HG03139 (cell line): ENCODE data around the gene RC3H2.
"Not testable (repeated sequence)": the region's sequence is repeated elsewhere in the genome, so short reads cannot be mapped to it uniquely, and the experiment has no call there.

Source experiments
- ATAC-seq: cut with Tn5 transposase; IDR thresholded peaks from one replicate; pipeline ENCODE4 v1.9.1; 2021; ENCODE audit not compliant: unreplicated experiment

RC3H2 gene

DNA sequence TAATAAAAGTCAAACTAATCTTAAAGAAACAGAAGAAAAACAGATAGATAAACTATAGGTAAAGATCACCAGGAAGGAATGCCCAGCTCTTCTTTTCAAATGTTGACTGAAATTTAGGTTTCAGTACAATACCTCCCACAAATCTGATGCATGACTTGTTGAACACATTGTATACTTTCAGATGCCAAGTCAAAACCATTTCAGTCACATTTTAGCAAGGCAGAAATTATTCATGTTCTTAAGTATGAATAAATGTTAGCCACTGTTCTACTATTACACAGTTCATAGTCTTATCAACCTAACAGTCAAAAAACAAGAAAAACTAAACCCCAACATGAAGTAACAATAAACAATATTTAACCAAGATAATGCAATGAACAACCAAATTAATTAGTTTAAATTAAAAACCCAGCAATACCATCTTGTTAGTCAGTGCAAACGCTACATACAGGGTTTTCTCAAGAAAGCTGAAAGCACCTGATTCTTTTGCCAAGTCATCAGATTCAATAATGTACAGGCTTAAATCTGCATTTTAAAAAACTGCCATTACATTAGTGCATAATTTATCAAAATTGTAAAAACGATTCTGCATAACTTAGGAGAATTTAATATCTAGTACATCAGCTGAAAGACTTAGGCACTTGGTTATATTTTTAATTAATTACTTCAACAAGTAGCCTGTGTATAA is 56.8 kb downstream of the RC3H2 start:
- no peak for ATAC-seq

DNA sequence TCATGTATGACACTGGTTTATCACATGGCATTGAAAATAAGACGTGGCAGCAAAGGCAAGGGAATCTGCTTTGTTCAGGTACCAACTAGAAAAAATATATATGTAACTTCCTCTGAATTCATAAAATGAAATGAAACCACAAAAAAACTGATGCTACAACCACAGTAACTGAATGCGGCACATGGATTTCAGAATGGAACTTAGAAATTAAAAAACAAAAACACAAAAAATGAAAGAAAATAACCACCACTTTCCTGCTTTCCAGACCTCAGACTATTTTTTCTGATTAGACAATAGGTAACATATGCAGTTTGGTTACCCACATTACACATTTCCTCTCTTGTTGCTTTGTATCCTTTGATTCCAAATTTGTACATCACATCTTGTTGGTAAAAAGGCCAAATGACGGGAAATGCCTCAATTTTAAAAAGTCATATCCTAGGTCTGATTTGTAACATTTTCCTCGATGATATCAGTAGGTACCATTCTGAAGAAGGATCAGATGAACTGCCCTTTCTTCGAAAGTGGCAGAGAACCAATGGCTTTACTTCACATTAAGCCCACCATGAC is 58.7 kb downstream of the RC3H2 start:
- no peak for ATAC-seq

DNA sequence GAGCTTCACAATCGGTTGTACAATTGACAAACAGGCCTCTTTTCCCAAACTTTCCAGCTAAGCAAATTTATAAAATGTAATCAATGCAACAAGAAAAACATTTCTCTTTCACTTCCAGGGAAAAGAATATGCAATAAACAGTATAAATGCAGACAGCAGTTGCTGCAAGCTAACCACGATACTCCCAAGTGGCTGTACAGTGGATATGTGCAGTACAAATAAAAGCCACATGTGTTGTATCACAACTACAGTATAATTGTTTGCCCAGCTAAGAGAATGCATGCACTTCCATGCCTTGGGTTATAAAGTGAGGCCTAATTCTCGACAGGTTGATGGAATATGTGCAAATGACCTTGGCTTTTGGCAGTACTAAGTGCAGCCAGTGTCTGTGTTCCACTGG is 60.0 kb downstream of the RC3H2 start:
- ATAC-seq = no peak

DNA sequence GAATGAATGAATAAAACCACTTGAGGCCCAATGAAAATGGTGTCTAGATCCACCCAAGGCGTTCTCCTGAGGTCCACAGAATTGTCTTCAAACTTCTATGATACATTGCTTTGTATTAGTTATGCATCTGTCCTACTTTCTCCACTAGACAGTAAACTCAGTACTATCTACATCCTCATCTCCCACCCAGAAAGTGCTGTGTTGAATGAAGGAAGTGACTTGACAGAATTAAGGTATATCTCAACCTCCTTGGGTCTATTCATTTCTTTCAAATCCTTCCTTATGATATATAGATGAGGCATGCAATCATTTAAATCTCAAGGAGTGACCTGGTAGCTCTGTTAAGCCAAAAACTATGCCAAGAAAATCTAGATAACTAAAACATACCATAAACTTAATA is 61.0 kb downstream of the RC3H2 start:
- no peak for ATAC-seq

DNA sequence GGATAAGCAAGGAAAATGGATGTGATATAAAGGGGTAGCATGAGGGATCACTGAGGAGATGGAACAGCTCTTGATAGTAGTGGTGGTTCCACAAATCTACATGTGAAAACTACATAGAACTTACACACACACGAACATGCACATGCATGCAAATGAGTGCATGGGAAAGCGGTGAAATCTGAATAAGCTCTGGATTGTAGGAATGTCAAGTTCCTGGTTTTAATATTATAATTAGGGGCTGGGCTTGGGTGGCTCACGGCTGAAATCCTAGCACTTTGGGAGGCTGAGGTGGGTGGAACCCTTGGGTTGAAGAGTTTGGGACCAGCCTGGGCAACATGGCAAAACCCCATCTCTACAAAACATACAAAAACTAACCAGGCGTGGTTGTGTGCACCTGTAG is 63.7 kb downstream of the RC3H2 start:
- no peak for ATAC-seq

DNA sequence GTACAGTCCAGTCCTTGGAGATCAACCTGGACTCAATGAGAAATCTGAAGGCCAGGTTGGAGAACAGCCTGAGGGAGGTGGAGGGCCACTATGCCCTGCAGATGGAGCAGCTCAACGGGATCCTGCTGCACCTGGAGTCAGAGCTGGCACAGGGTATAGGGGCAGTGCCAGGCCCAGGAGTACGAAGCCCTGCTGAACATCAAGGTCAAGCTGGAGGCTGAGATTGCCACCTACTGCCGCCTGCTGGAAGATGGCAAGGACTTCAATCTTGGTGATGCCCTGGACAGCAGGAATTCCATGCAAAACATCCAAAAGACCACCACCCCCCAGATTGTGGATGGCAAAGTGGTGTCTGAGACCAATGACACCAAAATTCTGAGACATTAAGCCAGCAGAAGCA is 66.7 kb downstream of the RC3H2 start:
- not testable (repeated sequence) for ATAC-seq

DNA sequence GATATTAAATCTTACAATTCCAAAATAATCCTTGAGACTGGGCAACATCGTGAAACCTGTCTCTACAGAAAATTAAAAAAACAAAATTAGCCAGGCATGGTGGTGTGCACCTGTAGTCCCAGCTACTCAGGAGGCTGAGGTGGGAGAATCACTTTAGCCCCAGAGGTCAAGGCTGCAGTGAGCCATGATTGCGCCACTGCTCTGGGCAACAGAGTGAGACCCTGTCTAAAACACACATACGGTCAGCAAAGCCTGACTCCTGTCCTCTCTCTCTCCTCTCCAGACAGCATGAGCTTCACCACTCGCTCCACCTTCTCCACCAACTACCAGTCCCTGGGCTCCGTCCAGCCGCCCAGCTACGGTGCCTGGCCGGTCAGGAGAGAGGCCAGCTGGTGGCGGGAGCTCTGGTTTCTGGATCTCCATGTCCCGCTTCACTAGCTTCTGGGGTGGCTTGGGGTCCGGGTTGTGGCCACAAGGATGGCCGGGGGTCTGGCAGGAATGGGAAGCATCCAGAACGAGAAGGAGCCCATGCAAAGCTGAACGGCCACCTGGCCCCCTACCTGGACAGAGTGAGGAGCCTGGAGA is 67.8 kb downstream of the RC3H2 start:
- ATAC-seq = no peak

DNA sequence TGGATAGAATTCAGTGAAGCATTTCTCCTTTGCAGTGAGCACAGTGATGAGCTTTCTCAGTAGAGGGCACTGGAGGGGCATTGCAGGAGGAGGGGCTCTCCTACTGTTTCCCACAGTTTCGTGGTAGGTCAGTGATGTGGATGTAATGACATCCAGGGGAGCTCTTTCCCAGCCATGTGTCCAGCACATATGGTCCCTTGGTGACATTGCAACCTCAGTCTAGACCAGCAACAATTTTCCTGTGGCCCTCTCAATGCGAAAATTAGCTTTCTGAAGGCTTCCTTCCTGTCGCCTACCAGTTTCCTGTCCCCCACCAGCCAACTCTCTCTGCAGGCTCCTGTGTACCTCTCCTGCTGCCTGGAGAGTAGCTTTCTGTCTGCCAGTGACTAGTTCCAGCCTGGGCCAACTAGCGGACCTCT is 69.8 kb downstream of the RC3H2 start:
- no peak for ATAC-seq

DNA sequence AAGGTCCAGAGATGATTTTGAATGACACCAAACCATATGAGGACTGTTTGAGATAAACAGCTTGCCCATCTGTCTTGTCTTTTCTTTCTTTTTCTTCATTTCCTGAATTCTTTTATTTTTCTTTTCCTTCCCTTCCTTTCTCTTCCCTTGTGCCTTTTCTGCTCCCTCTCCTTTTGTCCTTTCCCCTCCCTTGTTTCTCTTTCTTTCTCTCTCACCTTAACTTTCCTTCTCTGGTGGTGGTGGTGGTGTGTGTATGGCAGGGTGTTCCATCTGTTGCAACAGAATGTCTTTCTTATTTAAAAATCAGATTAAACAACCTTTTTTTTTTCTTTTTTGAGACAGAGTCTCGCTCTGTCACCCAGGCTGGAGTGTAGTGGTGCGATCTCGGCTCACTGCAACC is 73.0 kb downstream of the RC3H2 start:
- no peak for ATAC-seq

DNA sequence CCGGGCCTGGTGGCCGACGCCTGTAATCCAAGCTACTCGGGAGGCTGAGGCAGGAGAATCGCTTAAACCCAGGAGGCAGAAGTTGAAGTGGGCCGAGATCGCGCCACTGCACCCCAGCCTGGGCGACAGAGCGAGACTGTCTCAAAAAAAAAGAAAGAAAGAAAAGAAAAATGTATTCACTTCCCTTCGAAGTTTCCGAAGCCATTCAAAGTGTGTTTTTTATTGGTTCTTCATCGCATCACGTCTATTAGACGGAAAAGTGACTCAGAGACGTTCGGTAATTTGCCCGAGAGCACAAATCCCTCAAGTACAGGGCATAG is 76.2 kb downstream of the RC3H2 start:
- ATAC-seq = not testable (repeated sequence)

DNA sequence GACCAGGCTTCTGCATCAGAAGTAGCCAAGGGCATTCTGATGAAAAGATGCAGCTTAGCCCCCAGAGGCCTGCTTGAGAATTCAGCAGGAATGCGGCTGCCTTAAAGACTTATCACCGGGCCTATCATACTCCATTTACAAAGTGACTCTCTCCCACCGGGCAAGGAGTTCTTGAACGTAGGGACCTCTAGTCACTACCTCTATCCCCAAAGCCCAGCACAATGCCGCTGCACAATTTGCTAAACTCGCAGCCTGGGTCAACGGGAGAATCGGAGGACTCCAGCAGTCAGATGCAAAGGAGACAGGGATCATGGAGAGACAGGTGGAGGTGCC is 77.4 kb downstream of the RC3H2 start:
- peak; percentile 2 for ATAC-seq

DNA sequence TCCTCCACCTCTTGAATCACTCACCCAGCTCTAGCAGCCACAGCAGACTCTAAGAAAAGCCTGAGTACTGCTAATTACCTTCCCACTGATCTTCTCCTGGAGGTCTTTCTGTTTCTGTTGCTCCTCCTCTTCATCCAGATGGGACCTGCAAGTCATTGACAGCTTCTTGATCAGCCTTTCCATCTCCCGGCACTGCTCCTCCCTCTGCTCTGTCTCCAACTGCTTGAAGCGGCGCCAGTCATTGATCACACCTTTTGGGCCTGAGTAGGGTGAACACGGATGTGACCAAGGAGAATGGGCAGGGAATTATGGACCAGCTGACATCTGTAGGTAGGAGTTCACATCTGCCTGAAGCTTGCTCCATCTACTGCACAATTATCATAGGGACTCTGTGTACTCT is 82.2 kb downstream of the RC3H2 start:
- ATAC-seq = no peak

DNA sequence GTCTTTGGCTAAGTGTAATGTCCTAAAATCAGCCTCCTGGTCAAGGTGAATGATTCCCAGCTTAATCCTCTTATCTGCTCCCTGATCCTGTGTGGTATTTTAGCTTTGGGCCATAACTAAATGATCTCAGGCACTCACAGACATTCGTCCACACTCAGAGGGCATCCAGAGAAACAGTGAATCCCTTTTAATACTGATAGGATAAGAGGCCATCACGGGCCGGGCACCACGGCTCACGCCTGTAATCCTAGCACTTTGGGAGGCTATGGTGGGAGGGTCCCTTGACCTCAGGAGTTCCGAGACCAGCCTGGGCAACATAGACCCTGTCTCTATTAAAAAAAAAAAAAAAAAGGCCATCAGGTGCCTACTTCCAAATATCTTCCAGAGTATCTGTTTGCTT is 83.1 kb downstream of the RC3H2 start:
- no peak for ATAC-seq

DNA sequence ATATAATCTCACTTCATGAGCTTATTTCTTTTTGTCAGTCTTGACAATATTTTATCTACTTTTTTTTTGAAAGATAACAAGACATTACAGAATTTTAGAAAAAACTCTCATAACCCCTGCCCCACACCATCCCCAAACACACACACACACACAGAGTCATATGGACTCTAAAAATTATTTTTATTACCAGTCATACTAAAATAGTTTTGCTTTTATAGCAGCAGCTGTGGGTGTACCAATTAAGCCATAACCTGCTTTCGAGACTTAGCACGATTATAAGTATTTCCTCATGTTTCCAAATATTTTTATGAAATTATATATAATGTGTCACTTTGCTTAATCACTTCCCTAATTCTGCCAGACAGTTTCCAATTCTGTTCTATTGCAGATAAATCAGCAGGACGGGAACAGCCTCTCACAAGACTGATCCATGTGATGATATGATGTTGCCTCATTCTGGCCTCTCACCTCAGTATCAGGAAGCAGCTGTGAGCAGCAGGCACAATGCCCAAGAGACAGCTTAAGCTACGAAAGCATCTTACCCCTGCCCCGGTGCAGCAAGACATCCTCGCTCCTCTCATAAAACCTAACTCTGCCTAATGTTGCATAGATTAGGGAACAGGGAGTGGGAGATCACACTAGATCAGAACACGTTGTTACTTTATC is 83.7 kb downstream of the RC3H2 start:
- ATAC-seq = no peak

DNA sequence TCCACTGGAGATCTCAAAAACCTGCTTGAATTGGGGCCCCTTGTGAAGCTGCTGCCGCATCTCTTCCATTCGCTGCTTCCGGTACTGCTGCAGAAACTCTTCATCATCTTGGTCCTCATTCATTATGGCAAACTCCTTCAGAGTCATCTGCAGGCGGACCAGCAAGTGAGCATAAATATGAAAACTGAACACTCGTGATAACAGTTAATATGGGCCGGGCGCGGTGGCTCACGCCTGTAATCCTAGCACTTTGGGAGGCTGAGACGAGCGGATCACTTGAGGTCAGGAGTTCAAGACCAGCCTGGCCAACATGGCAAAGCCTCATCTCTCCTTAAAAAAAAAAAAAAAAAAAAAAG is 84.7 kb downstream of the RC3H2 start:
- ATAC-seq = no peak

DNA sequence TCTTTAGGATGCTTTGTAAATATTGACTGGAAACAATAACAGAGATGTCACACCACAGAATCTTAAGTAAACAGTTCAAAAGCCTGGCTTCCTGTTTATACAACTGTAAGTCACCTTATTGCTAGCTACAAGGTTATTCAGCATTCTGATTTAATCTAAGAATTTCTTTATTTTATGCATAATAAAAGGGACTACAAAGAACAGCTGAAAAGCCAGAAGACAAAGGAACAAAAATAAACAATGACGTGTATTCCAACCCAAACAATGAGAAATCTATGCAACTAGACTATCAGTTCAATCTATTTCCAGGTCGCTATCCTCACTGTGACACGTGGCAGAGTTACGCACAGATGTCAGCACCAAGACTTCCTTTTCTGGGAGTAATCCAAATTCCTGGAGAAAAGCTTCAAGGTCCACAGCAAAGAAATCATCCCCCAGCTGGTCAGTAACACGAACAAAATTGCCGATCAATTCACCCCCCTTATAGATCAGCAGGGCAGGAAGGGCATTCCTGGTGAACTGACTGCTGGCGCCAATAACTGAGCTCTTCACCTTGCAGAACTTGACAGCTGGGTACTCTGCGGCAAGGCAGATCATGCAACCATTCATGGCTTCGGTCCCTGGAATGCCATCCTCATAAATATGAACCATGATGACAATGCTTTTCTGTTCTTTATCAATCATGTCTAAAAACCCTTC is 85.2 kb downstream of the RC3H2 start:
- no peak for ATAC-seq

DNA sequence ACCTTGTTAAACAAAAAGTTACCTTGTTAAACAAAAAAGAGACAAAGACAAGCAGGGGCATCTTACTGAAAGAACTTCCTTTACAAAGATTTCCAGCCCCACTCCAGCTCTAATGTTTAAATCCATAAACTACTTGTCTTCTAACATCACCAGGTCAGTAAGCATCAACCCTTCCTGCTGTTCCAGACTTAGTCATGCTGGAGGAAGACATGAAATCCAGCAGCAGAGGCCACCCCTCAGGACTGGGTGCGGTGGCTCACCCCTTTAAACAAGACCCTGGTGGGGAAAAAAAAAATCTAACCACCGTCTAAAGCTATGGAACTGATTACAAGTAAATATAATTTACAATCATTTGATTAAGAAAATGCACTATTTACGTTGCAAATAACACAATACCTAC is 85.8 kb downstream of the RC3H2 start:
- ATAC-seq = no peak

DNA sequence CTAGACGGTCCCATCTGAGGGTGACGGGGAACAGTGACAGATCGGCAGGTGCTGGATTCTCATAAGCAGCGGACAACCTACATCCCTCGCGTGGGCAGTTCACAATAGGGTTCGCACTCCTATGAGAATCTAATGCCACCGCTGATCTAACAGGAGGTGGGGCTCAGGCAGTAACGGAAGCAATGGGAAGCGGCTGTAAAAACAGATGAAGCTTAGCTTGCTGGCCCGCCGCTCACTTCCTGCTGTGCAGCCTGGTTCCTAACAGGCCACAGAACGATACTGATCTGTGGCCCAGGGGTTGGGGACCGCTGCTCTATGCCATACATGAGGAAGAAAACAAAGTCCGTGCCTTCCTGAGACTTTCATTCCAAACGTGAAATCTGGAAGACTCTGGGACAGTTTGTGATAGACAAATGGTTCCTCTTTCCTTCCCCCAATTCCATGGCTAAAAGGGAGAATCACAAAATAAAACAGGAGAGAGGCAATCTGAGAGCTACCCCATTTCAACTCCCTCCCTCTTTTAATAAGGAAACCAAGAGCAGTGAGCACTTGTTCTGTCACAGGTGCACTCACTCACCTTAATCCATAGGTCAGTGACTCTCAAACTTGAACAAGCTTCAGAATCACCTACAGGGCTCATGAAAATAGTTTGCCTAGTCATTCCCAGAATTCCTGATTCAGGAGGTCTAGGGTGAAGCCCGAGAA is 88.8 kb downstream of the RC3H2 start:
- peak; percentile 75 for ATAC-seq

DNA sequence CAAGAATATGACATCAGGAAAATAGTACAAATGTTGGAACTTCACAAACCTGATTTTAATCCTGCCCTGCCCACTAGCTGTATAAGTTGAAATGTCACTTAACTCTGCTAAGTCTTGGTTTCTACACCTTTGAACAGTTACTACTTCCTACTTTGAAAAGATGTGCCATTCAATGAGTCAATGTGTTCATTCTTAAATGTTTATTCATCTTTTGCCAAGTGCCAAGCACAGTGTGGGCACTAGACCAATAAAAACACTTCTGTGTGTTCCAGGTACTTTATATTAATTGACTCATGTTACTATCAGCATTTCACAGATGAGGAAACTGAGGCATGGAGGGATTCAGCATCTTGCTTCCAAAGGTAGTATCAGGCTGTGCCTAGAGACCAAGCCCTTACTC is 89.6 kb downstream of the RC3H2 start:
- no peak for ATAC-seq

DNA sequence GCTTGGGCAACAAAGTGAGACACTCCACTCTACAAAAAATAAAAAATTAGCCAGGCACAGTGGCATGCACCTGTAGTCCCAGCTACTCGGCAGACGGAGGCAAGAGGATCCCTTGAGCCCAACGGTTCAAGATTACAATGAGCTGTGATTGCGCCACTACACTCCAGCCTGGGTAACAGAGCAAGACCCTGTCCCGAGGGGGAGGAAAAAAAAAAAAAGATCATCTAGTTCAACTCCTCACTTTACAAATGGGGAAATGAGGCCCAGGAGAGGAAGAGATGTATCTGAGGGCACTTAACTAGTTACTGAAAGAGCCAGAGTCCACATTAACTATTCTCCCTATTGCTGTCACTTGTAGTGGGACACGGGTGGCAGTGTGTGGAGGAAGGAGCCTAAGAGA is 90.6 kb downstream of the RC3H2 start:
- no peak for ATAC-seq

DNA sequence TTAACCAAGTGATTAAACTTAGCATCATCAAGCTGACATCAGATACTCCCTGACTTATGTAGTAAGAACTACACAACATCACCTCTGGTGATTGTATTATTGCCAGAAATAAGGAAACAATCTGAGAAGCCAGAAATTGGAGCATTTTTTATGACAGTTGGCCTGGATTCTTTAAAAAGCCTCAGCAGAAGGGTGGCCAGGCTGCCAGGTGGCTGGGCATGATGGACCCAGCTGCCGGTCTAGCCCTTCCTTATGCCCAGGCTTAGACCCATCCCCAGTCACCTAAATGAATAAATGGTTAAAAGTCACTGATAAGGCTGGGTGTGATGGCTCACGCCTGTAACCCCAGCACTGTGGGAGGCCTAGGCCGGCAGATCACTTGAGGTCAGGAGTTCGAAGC is 92.4 kb downstream of the RC3H2 start:
- no peak for ATAC-seq
